ENCODE data around the gene TSR3.

DNA sequence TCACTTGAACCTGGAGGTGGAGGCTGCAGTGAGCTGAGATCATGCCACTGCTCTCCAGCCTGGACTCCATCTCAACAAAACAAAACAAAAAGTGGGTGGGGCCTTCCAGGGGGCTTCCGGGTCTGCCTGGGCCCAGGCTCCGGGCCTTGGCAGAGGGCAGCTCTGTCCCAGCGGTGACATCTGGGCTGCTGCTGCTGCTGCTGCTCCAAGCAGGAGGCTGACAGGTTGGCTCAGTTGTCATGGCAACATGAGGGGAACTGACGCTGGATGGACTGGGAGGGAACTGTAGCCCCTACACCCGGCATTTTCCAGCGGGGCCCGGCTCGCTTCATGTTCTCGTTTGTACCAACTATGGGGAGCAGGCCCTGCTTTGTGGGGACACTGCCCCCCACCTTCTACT is 14.2 kb downstream of the TSR3 start:
- no peak for TF ChIP-seq POLR2AphosphoS5 (IDR thresholded peaks at IDR 0.05; ENCODE audit: low read depth, low read length)
- TF ChIP-seq REST (IDR thresholded peaks at IDR 0.05; ENCODE audit: insufficient read depth in 1 of 2, low read depth in 2 of 2, low read length in 2 of 2): no peak
